ENCODE measurements around the gene C10orf62.

GRCh38 chr10:97598407-97599271, 9.1 kb downstream of the C10orf62 start:
- TF ChIP-seq CTCF (optimal IDR thresholded peaks at IDR 0.05 in 1 of 3, IDR thresholded peaks at IDR 0.05 in 1 of 3, conservative IDR thresholded peaks at IDR 0.05 in 1 of 3; ENCODE audit: extremely low read depth in 1 of 3, insufficient read depth in 2 of 3, low read length in 3 of 3), result peak in 1 of 3 experiments; percentile 4
- no peak for TF ChIP-seq EZH2 (IDR thresholded peaks at IDR 0.05; ENCODE audit: low read length)

All from keratinocyte (primary cell).